NCI-H446 (cell line): ENCODE data around the gene ERC2.

Experiments
- DNase-seq, 2 experiments: peaks; one replicate each; lab custom pipeline; 2025; lab: John Stamatoyannopoulos, UW

The ERC2 gene

GRCh38 chr3:56424885-56425284 is 43.4 kb downstream of the ERC2 start:
- no peak for DNase-seq

- peak in 1 of 2 experiments; percentile 42 for DNase-seq
Measured at GRCh38 chr3:56424336-56424735, 43.9 kb downstream of the ERC2 start.

GRCh38 chr3:56423661-56424099 is 44.6 kb downstream of the ERC2 start:
- DNase-seq: peak in 1 of 2 experiments; percentile 56

GRCh38 chr3:56422316-56422715 is 46.0 kb downstream of the ERC2 start:
- no peak for DNase-seq

- no peak for DNase-seq
Measured at GRCh38 chr3:56421205-56421604, 47.1 kb downstream of the ERC2 start.

GRCh38 chr3:56415652-56416051 is 52.6 kb downstream of the ERC2 start:
- peak; percentile 47 to 68 for DNase-seq

- no peak for DNase-seq
Measured at GRCh38 chr3:56413911-56414310, 54.4 kb downstream of the ERC2 start.

GRCh38 chr3:56411166-56411565 is 57.1 kb downstream of the ERC2 start:
- no peak for DNase-seq

- no peak for DNase-seq
Measured at GRCh38 chr3:56410576-56410975, 57.7 kb downstream of the ERC2 start.

GRCh38 chr3:56409790-56410189 is 58.5 kb downstream of the ERC2 start:
- no peak for DNase-seq

GRCh38 chr3:56408761-56409196 is 59.5 kb downstream of the ERC2 start:
- DNase-seq: no peak

GRCh38 chr3:56406826-56407515 is 61.3 kb downstream of the ERC2 start:
- no peak for DNase-seq

- DNase-seq: no peak
Measured at GRCh38 chr3:56404884-56405283, 63.4 kb downstream of the ERC2 start.

- no peak for DNase-seq
Measured at GRCh38 chr3:56398659-56399058, 69.6 kb downstream of the ERC2 start.

GRCh38 chr3:56397798-56398197 is 70.5 kb downstream of the ERC2 start:
- no peak for DNase-seq

- DNase-seq: no peak
Measured at GRCh38 chr3:56389183-56389830, 79.0 kb downstream of the ERC2 start.

- no peak for DNase-seq
Measured at GRCh38 chr3:56383092-56383491, 85.2 kb downstream of the ERC2 start.

- no peak for DNase-seq
Measured at GRCh38 chr3:56379723-56380287, 88.5 kb downstream of the ERC2 start.

- DNase-seq: no peak
Measured at GRCh38 chr3:56375654-56376053, 92.6 kb downstream of the ERC2 start.

GRCh38 chr3:56373386-56373785 is 94.9 kb downstream of the ERC2 start:
- no peak for DNase-seq

GRCh38 chr3:56370991-56371775 is 97.1 kb downstream of the ERC2 start:
- DNase-seq: no peak

- DNase-seq: no peak
Measured at GRCh38 chr3:56369914-56370313, 98.4 kb downstream of the ERC2 start.

- no peak for DNase-seq
Measured at GRCh38 chr3:56368846-56369245, 99.4 kb downstream of the ERC2 start.
